Effector memory CD8-positive, alpha-beta T cell (primary cell): Measurements from ENCODE around the gene SGK1.
"Not testable (repeated sequence)": the region's sequence is repeated elsewhere in the genome, so short reads cannot be mapped to it uniquely, and the experiment has no call there.

Experiments used
- ATAC-seq: fragments of 150-1000 bp; cut with Tn5 transposase; replicated peaks from 2 replicates; pipeline ENCODE4 v1.10.0; 2021; ENCODE audit warnings: mild to moderate bottlenecking, moderate library complexity
- DNase-seq, 3 experiments: peaks; one replicate each; pipeline ENCODE4 v3.0.0; 2021
- H3K27ac Mint-ChIP-seq, 2 donors: one replicate each; pipeline ENCODE4 v1.8.0; 2022; ENCODE audit warnings: mild to moderate bottlenecking in 2 of 2, mixed read lengths in 2 of 2, moderate library complexity in 2 of 2
- H3K27me3 Mint-ChIP-seq, 2 donors: one replicate each; pipeline ENCODE4 v1.8.0; 2022; ENCODE audit warnings: mixed read lengths in 2 of 2
- H3K36me3 Mint-ChIP-seq: one replicate; pipeline ENCODE4 v1.8.0; 2022; ENCODE audit warnings: mild to moderate bottlenecking, moderate library complexity, mixed read lengths; ENCODE audit not compliant: insufficient read depth
- H3K4me1 Mint-ChIP-seq, 2 donors: one replicate each; pipeline ENCODE4 v1.8.0; 2022; ENCODE audit warnings: low read depth in 2 of 2, mixed read lengths in 2 of 2
- H3K4me3 Mint-ChIP-seq, 2 donors: one replicate each; pipeline ENCODE4 v1.8.0; 2022; ENCODE audit warnings: mild to moderate bottlenecking in 2 of 2, mixed read lengths in 2 of 2, moderate library complexity in 2 of 2
- H3K9me3 Mint-ChIP-seq, 2 donors: one replicate each; pipeline ENCODE4 v1.8.0; 2022; ENCODE audit warnings: mixed read lengths in 2 of 2

Gene SGK1

DNA sequence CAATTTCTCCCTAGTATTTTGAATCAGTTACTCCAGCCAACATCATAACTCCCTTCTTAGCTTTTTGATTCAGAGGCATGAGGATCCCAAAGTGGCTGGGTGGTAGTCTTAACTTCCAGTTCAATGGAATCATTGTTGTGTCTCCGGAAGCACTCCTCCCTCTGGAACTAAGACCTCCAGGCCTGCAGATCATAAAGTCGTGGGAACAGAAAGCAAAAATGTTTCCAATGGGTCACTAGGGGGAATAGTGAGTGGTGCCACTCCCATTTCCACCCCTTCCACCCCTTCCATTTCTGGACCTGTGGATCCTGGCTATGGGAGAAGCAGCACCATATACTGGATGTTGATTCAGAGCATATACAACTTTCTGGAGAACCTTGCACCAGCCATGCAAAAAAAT, 130.8 kb downstream of the SGK1 start:
- DNase-seq (no peak), ATAC-seq (no peak)
- Mint-ChIP-seq H3K4me1 (no peaks in the 10 kb centered on the region), H3K4me3 (no peak overlapping the region), H3K36me3 (no peaks in the 10 kb centered on the region), H3K9me3 (no peaks in the 10 kb centered on the region), H3K27me3 (no peaks in the 10 kb centered on the region), H3K27ac (no peak overlapping the region)

DNA sequence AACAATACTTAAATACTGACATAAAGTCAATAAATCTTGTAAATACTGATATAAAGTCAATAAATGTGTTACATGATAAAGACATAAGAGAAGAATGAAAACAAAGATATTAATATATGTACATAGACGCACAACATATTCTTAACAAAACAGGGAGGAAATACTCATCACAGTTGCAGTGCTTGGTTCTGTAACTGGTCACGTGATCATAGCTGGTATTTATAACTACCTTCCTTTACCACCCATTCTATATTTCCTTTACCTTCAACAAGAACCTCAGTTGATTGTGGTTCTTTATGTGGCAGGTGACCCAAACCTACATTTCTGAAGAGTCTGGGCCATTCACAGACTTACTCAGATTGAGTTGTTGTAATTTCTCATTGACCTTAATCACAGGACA, 131.6 kb downstream of the SGK1 start:
- ATAC-seq (no peak), DNase-seq (no peak)
- Mint-ChIP-seq H3K27ac (no peak overlapping the region), H3K4me3 (no peak overlapping the region), H3K36me3 (no peaks in the 10 kb centered on the region), H3K9me3 (no peaks in the 10 kb centered on the region), H3K4me1 (no peaks in the 10 kb centered on the region), H3K27me3 (no peaks in the 10 kb centered on the region)

DNA sequence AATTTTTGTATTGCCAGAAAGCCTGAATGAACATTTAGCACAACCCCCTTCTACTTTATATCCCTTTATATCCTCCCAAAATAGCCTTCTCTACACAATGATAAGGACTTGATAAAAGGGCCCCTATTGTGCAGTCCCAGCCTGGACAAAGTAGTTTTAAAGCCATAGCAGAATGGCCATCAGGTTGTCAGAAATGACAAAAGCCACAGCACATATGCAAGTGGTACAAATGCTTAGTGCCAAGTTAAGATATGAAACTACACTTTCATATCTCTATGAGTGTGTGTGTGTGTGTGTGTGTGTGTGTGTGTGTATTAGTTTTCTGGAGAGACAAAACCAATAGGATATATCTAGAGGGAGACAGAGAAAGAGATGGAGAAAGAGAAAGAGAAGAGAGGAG, 132.6 kb downstream of the SGK1 start:
- no peak for DNase-seq
- no peaks in the 10 kb centered on the region for H3K4me1 Mint-ChIP-seq
- H3K4me3 Mint-ChIP-seq, result no peak overlapping the region
- H3K27me3 Mint-ChIP-seq, result peaks cover 0 to 1% of the 10 kb centered on the region in 2 donors
- H3K27ac Mint-ChIP-seq, result no peak overlapping the region
- H3K36me3 Mint-ChIP-seq, result no peaks in the 10 kb centered on the region
- no peaks in the 10 kb centered on the region for H3K9me3 Mint-ChIP-seq
- ATAC-seq, result no peak

DNA sequence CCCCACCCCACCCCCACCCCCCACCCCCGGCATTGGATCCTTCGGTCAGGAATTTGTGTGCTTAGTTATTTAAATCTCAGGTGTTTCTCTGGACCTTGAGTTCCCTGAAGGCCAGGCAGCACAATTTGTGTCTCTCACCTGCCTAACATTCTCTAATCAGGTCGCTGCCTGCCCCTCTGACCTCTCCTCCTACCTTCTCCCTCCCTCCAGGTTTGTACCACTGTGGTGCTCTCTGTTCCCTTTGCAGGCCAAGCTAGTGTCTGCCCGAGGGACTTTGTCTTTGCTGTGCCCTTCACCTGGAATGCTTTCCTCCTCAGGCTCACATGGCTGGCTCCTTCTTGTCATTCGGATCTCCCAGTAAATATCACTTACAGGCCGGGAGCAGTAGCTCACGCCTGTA, 134.1 kb downstream of the SGK1 start:
- no peak for ATAC-seq
- Mint-ChIP-seq H3K27me3 (peaks cover 0 to 5% of the 10 kb centered on the region in 2 donors), H3K4me3 (no peak overlapping the region), H3K36me3 (no peaks in the 10 kb centered on the region), H3K4me1 (no peaks in the 10 kb centered on the region), H3K27ac (no peak overlapping the region), H3K9me3 (no peaks in the 10 kb centered on the region)
- no peak for DNase-seq

DNA sequence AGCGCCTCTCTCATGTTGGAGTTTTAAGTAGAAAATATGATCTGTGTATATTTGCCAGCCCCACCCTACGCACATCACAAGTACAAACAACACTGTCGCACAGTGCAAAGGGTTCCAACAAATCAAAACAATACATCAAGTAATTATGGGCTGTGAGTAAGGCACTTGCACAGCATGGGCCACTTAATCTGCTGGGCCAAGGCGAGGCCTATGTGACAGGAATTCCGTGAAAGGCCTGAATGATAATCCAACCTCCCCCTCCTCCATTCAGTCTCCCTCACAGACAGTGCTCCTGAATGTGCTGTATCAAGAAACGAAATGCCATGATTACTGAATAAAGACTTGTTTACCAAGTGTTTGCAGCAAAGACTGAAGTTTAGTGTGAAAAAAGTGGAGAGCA, 135.4 kb downstream of the SGK1 start:
- ATAC-seq (no peak), DNase-seq (no peak)
- Mint-ChIP-seq H3K36me3 (no peaks in the 10 kb centered on the region), H3K9me3 (no peaks in the 10 kb centered on the region), H3K4me3 (no peak overlapping the region), H3K4me1 (peaks cover 10 to 11% of the 10 kb centered on the region in 2 donors), H3K27me3 (peaks cover 0 to 5% of the 10 kb centered on the region in 2 donors), H3K27ac (no peak overlapping the region)

DNA sequence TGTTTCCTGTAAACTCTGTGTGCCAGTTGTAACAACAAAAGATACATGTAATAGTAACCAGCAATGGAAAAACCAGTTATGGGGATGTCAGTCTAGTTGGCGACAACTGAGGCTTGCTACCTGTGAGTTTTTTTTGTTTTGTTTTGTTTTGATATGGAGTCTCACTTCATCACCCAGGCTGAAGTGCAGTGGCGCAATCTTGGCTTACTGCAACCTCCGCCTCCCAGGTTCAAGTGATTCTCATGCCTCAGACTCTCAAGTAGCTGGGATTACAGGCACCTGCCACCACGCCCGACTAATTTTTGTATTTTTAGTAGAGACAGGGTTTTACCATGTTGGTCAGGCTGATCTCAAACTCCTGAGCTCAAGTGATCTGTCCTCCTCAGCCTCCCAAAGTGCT, 136.2 kb downstream of the SGK1 start:
- ATAC-seq, H3K36me3 Mint-ChIP-seq, DNase-seq, H3K27me3 Mint-ChIP-seq, H3K27ac Mint-ChIP-seq, H3K4me3 Mint-ChIP-seq, H3K9me3 Mint-ChIP-seq: not testable (repeated sequence)
- H3K4me1 Mint-ChIP-seq, result peaks cover 14% of the 10 kb centered on the region in 2 donors

DNA sequence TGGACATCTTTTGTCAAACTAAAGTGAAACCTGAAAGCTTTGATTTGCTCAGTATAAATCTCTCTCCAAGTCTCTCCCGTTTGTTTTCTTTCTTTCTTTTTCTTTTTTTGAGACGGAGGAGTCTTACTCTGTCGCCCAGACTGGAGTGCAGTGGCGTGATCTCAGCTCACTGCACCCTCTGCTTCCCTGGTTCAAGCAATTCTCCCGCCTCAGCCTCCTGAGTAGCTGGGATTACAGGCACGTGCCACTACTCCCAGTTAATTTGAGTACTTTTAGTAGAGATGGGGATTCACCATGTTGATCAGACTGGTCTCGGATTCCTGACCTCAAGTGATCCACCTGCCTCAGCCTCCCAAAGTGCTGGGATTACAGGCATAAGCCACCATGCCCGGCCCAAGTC, 136.7 kb downstream of the SGK1 start:
- H3K4me1 Mint-ChIP-seq, result peaks cover 14% of the 10 kb centered on the region in 2 donors
- H3K9me3 Mint-ChIP-seq, DNase-seq, H3K27ac Mint-ChIP-seq, ATAC-seq, H3K36me3 Mint-ChIP-seq, H3K27me3 Mint-ChIP-seq, H3K4me3 Mint-ChIP-seq: not testable (repeated sequence)

DNA sequence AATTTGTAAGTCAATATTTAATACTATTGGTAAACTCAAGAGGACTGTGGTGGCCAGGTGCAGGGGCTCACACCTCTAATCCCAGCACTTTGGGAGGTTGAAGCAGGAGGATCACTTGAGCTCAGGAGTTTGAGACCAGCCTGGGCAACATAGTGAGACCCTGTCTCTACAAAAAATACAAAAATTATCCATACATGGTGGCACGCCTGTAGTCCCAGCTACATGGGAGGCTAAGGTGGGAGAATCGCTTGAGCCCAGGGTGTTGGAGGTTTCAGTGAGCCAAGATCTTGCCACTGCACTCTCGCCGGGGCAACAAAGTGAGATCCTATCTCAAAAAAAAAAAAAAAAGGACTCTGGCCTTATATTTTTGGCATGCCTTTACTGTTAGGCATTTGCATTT, 137.4 kb downstream of the SGK1 start:
- not testable (repeated sequence) for ATAC-seq, DNase-seq, H3K9me3 Mint-ChIP-seq, H3K27ac Mint-ChIP-seq, H3K27me3 Mint-ChIP-seq, H3K4me3 Mint-ChIP-seq
- peaks cover 10% of the 10 kb centered on the region for H3K36me3 Mint-ChIP-seq
- H3K4me1 Mint-ChIP-seq, result peaks cover 19 to 20% of the 10 kb centered on the region in 2 donors

DNA sequence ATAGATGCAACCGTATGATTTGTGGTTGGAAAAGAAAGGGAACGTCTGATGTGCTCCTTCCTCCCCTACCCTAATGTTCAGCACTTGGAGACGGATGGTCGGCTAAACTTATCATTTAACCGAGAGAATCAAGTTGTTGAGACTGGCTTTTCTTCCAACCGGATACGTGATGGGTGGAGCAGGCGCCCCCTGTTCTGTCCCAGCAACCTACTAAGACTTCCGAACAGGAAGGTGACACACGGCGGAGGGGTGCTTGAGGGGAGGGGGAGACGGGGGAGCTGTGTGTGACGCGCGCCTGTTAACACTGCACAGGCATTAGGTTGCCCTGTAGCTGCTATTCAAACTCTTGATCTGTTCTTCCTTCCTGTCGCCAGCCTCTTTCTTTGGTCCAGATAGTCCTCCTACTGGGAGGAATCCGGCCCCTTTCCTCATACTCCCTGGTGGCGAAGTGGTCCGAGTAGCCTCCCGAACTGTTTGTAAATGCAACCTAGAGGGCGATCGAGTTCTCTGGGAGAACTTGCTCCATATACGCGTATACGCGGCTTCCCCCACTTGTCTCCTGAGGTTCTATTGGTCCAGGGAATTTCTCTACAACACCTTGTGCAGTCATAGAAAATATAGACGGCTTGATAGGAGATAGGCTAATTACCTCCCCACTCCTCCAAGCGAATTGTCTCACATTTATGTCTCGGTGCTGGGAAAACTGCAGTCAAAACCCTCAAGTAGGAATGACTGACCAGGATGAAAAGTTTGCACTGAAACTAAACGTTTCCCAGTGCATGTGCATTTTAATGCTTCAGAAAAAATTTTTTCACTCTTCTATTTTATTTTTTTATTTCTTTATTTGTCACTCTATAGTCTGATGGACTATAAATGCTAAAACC, 139.5 kb downstream of the SGK1 start:
- H3K36me3 Mint-ChIP-seq, result peaks cover 24% of the 10 kb centered on the region
- H3K27ac Mint-ChIP-seq, result peak overlapping the region; percentile 77 to 94
- H3K4me1 Mint-ChIP-seq, result peaks cover 30% of the 10 kb centered on the region in 2 donors
- DNase-seq (peak; percentile 65 to 70 (median 67)), ATAC-seq (peak; percentile 74)
- H3K4me3 Mint-ChIP-seq, result peak overlapping the region; percentile 87 to 89
- no peaks in the 10 kb centered on the region for H3K9me3 Mint-ChIP-seq
- H3K27me3 Mint-ChIP-seq, result peaks cover 0 to 5% of the 10 kb centered on the region in 2 donors

DNA sequence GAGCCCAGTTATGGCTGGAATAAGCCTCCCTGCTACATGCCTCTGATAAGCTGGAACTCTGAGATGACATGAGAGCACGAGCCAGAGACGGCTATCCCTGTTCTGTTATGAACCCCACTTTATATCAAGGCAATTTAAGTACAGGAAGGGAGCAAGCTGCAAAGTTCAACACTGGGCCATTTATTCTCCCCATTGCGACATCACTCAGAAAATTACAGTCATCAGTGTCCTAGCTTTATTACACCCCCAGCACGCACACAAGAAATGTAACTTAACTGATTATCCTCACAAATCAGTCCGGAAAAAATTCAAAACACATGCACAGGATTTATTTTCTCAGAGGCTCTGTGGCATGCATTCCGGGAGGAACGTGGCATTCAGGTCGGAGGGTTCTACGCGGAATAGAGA, 140.2 kb downstream of the SGK1 start:
- Mint-ChIP-seq H3K9me3 (no peaks in the 10 kb centered on the region), H3K36me3 (peaks cover 30% of the 10 kb centered on the region), H3K27me3 (peaks cover 0 to 5% of the 10 kb centered on the region in 2 donors), H3K4me1 (peaks cover 30 to 34% of the 10 kb centered on the region in 2 donors), H3K4me3 (peak overlapping the region; percentile 87 to 89), H3K27ac (peak overlapping the region; percentile 77 to 94)
- no peak for ATAC-seq
- no peak for DNase-seq

DNA sequence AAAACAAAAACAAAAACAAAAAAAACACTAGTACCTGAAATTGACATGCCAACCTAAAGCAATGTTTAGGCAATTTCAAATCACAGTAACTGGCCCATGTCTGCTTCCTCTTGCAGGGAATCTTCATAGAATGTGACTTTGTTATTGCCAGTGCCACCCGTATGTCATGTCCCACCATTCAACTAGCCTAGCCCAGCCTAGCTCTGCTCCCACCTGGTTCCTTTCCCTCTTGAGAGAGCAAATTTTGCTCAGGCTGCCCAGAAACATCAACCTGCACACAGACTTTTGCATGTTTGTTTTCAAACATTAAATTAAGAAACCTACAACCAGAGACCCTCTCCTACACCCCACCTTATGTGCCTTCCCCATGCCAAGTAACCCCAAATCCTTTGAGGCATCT, 140.7 kb downstream of the SGK1 start:
- H3K9me3 Mint-ChIP-seq, result no peaks in the 10 kb centered on the region
- peak overlapping the region; percentile 87 to 89 for H3K4me3 Mint-ChIP-seq
- peaks cover 30 to 34% of the 10 kb centered on the region in 2 donors for H3K4me1 Mint-ChIP-seq
- DNase-seq (no peak), ATAC-seq (no peak)
- peaks cover 34% of the 10 kb centered on the region for H3K36me3 Mint-ChIP-seq
- H3K27me3 Mint-ChIP-seq, result peaks cover 0 to 5% of the 10 kb centered on the region in 2 donors
- H3K27ac Mint-ChIP-seq, result peak overlapping the region in 1 of 2 donors; percentile 94

DNA sequence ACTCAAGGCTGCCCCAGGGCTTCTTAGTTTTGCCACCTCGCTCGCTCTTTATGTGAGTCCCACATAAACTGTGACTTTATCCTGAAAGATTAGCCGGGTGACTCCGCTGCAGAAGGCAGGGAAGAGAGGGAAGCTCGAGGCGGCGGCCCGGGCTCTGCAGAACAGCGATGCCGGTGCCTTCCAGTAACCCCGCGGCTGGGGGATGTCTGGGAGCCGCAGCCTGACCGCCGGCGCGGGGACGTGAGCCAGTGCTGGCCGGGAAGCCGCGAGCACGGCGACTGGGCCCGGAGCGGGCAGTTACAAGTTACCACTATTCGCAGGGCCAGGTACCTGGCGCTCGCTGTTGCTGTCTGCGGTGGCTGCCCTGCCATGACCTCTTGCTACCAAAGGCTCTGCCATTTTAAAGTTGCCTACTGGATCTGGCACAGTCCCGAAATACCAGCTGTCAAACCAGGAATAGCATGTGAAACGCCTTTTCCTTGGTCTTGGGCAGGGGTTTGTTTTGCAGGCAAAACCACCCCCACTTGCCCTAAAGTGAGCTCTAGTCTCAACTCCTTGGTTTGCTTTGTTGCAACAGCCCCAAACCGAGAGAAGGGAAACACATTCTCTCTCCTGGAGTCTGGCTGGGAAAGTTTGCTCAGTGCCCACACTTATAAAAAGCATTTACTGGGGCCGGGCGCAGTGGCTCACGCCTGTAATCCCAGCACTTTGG, 141.5 kb downstream of the SGK1 start:
- DNase-seq (no peak), ATAC-seq (no peak)
- Mint-ChIP-seq H3K27ac (peak overlapping the region; percentile 84 to 94), H3K9me3 (no peaks in the 10 kb centered on the region), H3K27me3 (peaks cover 0 to 5% of the 10 kb centered on the region in 2 donors), H3K4me1 (peaks cover 30 to 34% of the 10 kb centered on the region in 2 donors), H3K36me3 (peaks cover 42% of the 10 kb centered on the region), H3K4me3 (peak overlapping the region; percentile 89)

DNA sequence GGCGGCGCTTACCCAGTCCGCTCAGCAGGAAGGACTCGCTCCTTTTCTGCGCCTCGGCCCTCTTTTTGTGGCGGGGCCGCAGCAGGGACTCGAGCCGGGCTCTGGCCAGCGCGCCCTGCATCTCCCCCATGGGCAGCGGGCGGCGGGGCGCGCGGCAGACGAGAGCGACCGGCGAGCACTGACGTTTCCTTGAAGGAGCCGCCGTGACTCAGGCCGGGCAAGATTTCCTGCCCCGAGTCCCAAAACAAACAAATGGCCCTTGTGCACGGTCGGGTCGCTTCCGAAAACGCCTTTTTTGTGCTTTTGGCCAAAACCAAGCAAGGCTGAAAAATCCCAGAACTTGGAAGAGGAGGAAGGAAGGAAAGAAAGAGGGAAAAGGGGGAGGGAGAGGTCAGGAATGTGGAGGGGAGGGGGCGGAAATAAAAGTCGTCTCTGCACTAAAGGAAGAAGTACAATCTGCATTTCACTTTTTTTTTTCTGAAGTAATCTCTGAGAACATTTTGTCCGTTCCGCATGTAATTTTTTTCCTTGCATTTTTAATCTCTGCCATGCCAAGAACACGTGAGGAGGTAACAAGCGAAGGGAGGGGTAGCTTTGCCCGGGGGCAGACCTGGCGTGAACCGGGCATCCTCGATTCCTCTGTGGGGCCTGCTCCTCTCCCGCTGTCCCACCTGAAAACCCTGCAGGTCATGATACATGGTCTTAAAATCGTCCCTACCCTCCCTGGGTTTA, 142.2 kb downstream of the SGK1 start:
- DNase-seq, result peak in 1 of 3 experiments; percentile 4
- Mint-ChIP-seq H3K4me3 (peak overlapping the region; percentile 89), H3K27ac (peak overlapping the region; percentile 84 to 94), H3K4me1 (peaks cover 31 to 34% of the 10 kb centered on the region in 2 donors), H3K9me3 (no peaks in the 10 kb centered on the region), H3K27me3 (peaks cover 0 to 5% of the 10 kb centered on the region in 2 donors), H3K36me3 (peaks cover 50% of the 10 kb centered on the region)
- ATAC-seq, result no peak
